Activated CD4-positive, alpha-beta memory T cell treated with anti-CD3 and anti-CD28 coated beads, Interleukin-2, amount 10 ng/mL, durations not matched to agents 7 days and 5 days (primary cell): ENCODE data around the gene AQP1. TPM values are rescaled to one million over a fixed set of nuclear protein-coding genes. Genes with fewer than 3 reads are reported as not detected.

ENCODE experiments used
- CTCF ChIA-PET: fragments of 350-600 bp; sonication (Branson Sonifier 250); formaldehyde crosslinking; loops from one replicate; lab custom pipeline; 2021; ENCODE audit warnings: antibody characterized with exemption, inconsistent platforms; lab: Charles Lee
- POLR2A ChIA-PET: fragments of 350-600 bp; sonication (Branson Sonifier 250); formaldehyde crosslinking; loops from one replicate; lab custom pipeline; 2021; ENCODE audit warnings: antibody characterized with exemption; lab: Charles Lee
- DNase-seq: peaks from one replicate; pipeline ENCODE4 v3.0.0-alpha.2; 2020
- H3K27ac Mint-ChIP-seq: one replicate; pipeline ENCODE4 v1.8.0; 2021; ENCODE audit warnings: mild to moderate bottlenecking, mixed read lengths
- H3K27me3 Mint-ChIP-seq: one replicate; pipeline ENCODE4 v1.8.0; 2021; ENCODE audit warnings: mixed read lengths
- H3K36me3 Mint-ChIP-seq: one replicate; pipeline ENCODE4 v1.8.0; 2021; ENCODE audit warnings: low read depth, mixed read lengths
- H3K4me1 Mint-ChIP-seq: one replicate; pipeline ENCODE4 v1.8.0; 2021; ENCODE audit warnings: mixed read lengths
- H3K4me3 Mint-ChIP-seq: one replicate; pipeline ENCODE4 v1.8.0; 2021; ENCODE audit warnings: mild to moderate bottlenecking, mixed read lengths
- H3K9me3 Mint-ChIP-seq: one replicate; pipeline ENCODE4 v1.8.0; 2021; ENCODE audit warnings: mixed read lengths
- total RNA-seq, 2 experiments: library from RNA; stranded (reverse); gene quantifications; one replicate each; pipeline ENCODE4 v1.2.3, GENCODE V29; 2021

Gene AQP1
- total RNA-seq, 2 experiments from 2014 or later, result 0.18 to 0.25 TPM

DNA sequence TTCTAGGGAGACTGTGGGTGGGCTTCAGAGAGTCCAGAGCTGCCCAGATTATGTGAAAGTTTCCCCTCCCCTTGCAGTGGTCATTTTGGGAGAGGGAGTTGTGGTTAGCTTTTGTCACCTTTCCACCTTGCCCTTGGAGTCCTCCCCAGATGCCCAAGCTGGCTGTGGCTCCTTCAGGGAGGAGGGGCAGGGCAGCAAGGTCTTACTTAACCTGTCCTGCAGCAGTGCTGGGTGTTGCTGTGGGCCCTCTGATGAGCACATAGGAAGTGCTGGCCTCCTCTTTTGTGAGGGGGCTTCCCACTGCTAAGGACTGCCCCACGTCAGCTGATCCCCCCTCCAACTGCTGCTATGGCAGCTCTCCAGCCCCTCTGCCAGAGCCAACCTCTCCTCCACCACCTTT is 17.6 kb upstream of the AQP1 start:
- CTCF ChIA-PET, result no interaction called here
- H3K27me3 Mint-ChIP-seq, result peaks cover 3% of the 10 kb centered on the region
- H3K27ac Mint-ChIP-seq, result no peak overlapping the region

GRCh38 chr7:30894866-30895605 is 16.6 kb upstream of the AQP1 start:
- Mint-ChIP-seq H3K9me3 (no peaks in the 10 kb centered on the region), H3K4me3 (no peak overlapping the region), H3K27ac (no peak overlapping the region), H3K27me3 (peaks cover 3% of the 10 kb centered on the region), H3K4me1 (no peaks in the 10 kb centered on the region), H3K36me3 (no peaks in the 10 kb centered on the region)
- no peak for DNase-seq
- POLR2A ChIA-PET, result no interaction called here
- CTCF ChIA-PET, result no interaction called here

More for the DNA sequence above, 17.6 kb upstream of the AQP1 start:
- POLR2A ChIA-PET, result no interaction called here
- no peaks in the 10 kb centered on the region for H3K36me3 Mint-ChIP-seq
- no peaks in the 10 kb centered on the region for H3K9me3 Mint-ChIP-seq
- no peak overlapping the region for H3K4me3 Mint-ChIP-seq
- H3K4me1 Mint-ChIP-seq, result no peaks in the 10 kb centered on the region
- DNase-seq, result no peak

GRCh38 chr7:30896036-30896435 is 15.6 kb upstream of the AQP1 start:
- CTCF ChIA-PET, result no interaction called here
- POLR2A ChIA-PET, result no interaction called here
- no peaks in the 10 kb centered on the region for H3K36me3 Mint-ChIP-seq
- H3K27me3 Mint-ChIP-seq, result peaks cover 3% of the 10 kb centered on the region
- H3K27ac Mint-ChIP-seq, result no peak overlapping the region
- no peaks in the 10 kb centered on the region for H3K4me1 Mint-ChIP-seq
- no peak for DNase-seq
- H3K4me3 Mint-ChIP-seq, result no peak overlapping the region
- no peaks in the 10 kb centered on the region for H3K9me3 Mint-ChIP-seq

- ChIA-PET POLR2A (no interaction called here), CTCF (no interaction called here)
- peaks cover 3% of the 10 kb centered on the region for H3K27me3 Mint-ChIP-seq
- H3K36me3 Mint-ChIP-seq, result no peaks in the 10 kb centered on the region
- H3K9me3 Mint-ChIP-seq, result no peaks in the 10 kb centered on the region
- no peak overlapping the region for H3K27ac Mint-ChIP-seq
- no peak for DNase-seq
- peaks cover 3% of the 10 kb centered on the region for H3K4me1 Mint-ChIP-seq
- H3K4me3 Mint-ChIP-seq, result no peak overlapping the region
These were observed 14.6 kb upstream of the AQP1 start for GRCh38 chr7:30896783-30897637.

DNA sequence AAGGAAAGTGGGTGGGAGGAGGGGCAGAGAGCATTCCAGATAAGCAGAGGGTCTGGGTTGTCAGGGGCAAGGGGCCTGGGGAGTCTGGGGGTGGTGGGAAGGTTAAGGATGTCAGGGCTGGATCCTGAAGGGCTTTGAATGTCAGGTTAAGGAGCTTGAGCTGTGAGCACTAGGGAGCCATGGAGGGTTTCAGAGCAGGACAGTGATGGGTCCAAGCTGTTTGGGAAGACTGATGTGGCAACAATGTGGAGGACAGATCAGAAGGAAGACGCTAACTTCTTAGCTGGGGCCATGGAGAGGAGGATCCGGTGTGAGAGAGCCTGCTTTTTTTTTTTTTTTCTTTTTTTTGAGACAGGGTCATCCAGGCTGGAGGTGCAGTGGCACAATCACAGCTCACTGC is 13.9 kb upstream of the AQP1 start:
- no peaks in the 10 kb centered on the region for H3K27me3 Mint-ChIP-seq
- H3K27ac Mint-ChIP-seq, result no peak overlapping the region
- no peak overlapping the region for H3K4me3 Mint-ChIP-seq
- H3K9me3 Mint-ChIP-seq, result no peaks in the 10 kb centered on the region
- H3K4me1 Mint-ChIP-seq, result peaks cover 4% of the 10 kb centered on the region
- H3K36me3 Mint-ChIP-seq, result no peaks in the 10 kb centered on the region
- DNase-seq, result no peak
- POLR2A ChIA-PET, result no interaction called here
- CTCF ChIA-PET, result no interaction called here

GRCh38 chr7:30898411-30898810 is 13.2 kb upstream of the AQP1 start:
- no peak overlapping the region for H3K4me3 Mint-ChIP-seq
- H3K9me3 Mint-ChIP-seq, result no peaks in the 10 kb centered on the region
- H3K27ac Mint-ChIP-seq, result no peak overlapping the region
- POLR2A ChIA-PET, result no interaction called here
- H3K4me1 Mint-ChIP-seq, result peaks cover 4% of the 10 kb centered on the region
- CTCF ChIA-PET, result no interaction called here
- DNase-seq, result no peak
- H3K36me3 Mint-ChIP-seq, result no peaks in the 10 kb centered on the region
- H3K27me3 Mint-ChIP-seq, result no peaks in the 10 kb centered on the region

- no peak for DNase-seq
- Mint-ChIP-seq H3K9me3 (no peaks in the 10 kb centered on the region), H3K4me3 (no peak overlapping the region), H3K36me3 (no peaks in the 10 kb centered on the region), H3K27me3 (no peaks in the 10 kb centered on the region), H3K27ac (no peak overlapping the region), H3K4me1 (peaks cover 4% of the 10 kb centered on the region)
- ChIA-PET CTCF (no interaction called here), POLR2A (no interaction called here)
These were observed 12.6 kb upstream of the AQP1 start for GRCh38 chr7:30899066-30899465.

- no peak overlapping the region for H3K27ac Mint-ChIP-seq
- ChIA-PET CTCF (no interaction called here), POLR2A (no interaction called here)
- no peaks in the 10 kb centered on the region for H3K27me3 Mint-ChIP-seq
- H3K4me3 Mint-ChIP-seq, result no peak overlapping the region
- peaks cover 4% of the 10 kb centered on the region for H3K4me1 Mint-ChIP-seq
- DNase-seq, result no peak
- H3K9me3 Mint-ChIP-seq, result no peaks in the 10 kb centered on the region
- no peaks in the 10 kb centered on the region for H3K36me3 Mint-ChIP-seq
These were observed 12.0 kb upstream of the AQP1 start for GRCh38 chr7:30899630-30900029.

GRCh38 chr7:30900053-30900452 is 11.6 kb upstream of the AQP1 start:
- Mint-ChIP-seq H3K36me3 (no peaks in the 10 kb centered on the region), H3K27ac (no peak overlapping the region), H3K4me1 (peaks cover 4% of the 10 kb centered on the region), H3K9me3 (no peaks in the 10 kb centered on the region), H3K4me3 (no peak overlapping the region), H3K27me3 (no peaks in the 10 kb centered on the region)
- CTCF ChIA-PET, result no interaction called here
- no peak for DNase-seq
- POLR2A ChIA-PET, result no interaction called here

GRCh38 chr7:30900803-30901362 is 10.8 kb upstream of the AQP1 start:
- CTCF ChIA-PET, result no interaction called here
- H3K4me3 Mint-ChIP-seq, result no peak overlapping the region

GRCh38 chr7:30901856-30902255 is 9.8 kb upstream of the AQP1 start:
- Mint-ChIP-seq H3K4me3 (no peak overlapping the region), H3K4me1 (peaks cover 4% of the 10 kb centered on the region), H3K9me3 (no peaks in the 10 kb centered on the region), H3K27me3 (no peaks in the 10 kb centered on the region), H3K36me3 (no peaks in the 10 kb centered on the region), H3K27ac (no peak overlapping the region)
- CTCF ChIA-PET, result no interaction called here
- DNase-seq, result no peak
- POLR2A ChIA-PET, result no interaction called here

More at GRCh38 chr7:30900803-30901362, 10.8 kb upstream of the AQP1 start:
- POLR2A ChIA-PET, result no interaction called here
- no peak overlapping the region for H3K27ac Mint-ChIP-seq
- H3K27me3 Mint-ChIP-seq, result no peaks in the 10 kb centered on the region
- no peak for DNase-seq
- no peaks in the 10 kb centered on the region for H3K9me3 Mint-ChIP-seq
- H3K4me1 Mint-ChIP-seq, result peaks cover 4% of the 10 kb centered on the region
- no peaks in the 10 kb centered on the region for H3K36me3 Mint-ChIP-seq

GRCh38 chr7:30902466-30902865 is 9.2 kb upstream of the AQP1 start:
- Mint-ChIP-seq H3K36me3 (no peaks in the 10 kb centered on the region), H3K27ac (no peak overlapping the region), H3K4me3 (no peak overlapping the region), H3K27me3 (no peaks in the 10 kb centered on the region), H3K4me1 (peaks cover 4% of the 10 kb centered on the region), H3K9me3 (no peaks in the 10 kb centered on the region)
- ChIA-PET CTCF (no interaction called here), POLR2A (no interaction called here)
- DNase-seq, result no peak

GRCh38 chr7:30903146-30903545 is 8.5 kb upstream of the AQP1 start:
- no peaks in the 10 kb centered on the region for H3K9me3 Mint-ChIP-seq
- CTCF ChIA-PET, result no interaction called here
- H3K4me1 Mint-ChIP-seq, result peaks cover 4% of the 10 kb centered on the region
- no peak for DNase-seq
- H3K4me3 Mint-ChIP-seq, result no peak overlapping the region
- no peaks in the 10 kb centered on the region for H3K36me3 Mint-ChIP-seq
- POLR2A ChIA-PET, result no interaction called here
- H3K27me3 Mint-ChIP-seq, result no peaks in the 10 kb centered on the region
- H3K27ac Mint-ChIP-seq, result no peak overlapping the region
